HepG2 (cell line): ENCODE measurements around the gene AMBRA1.

Experiments
- ATF7 ChIP-seq, 2 experiments: fragments of 450-650 bp in 1 of 2; sonication (generic) in 1 of 2; formaldehyde crosslinking in 1 of 2; IDR thresholded peaks; 2 replicates each; pipeline versions ENCODE4 v1.4.0 to v1.6.1; 2016 to 2020; ENCODE audit warnings: antibody characterized with exemption in 1 of 2, mild to moderate bottlenecking in 1 of 2, missing genetic modification reagents in 1 of 2
- BRD4 ChIP-seq: sonication (generic); formaldehyde crosslinking; IDR thresholded peaks from 2 replicates; pipeline ENCODE4 v1.4.0; 2020; ENCODE audit warnings: missing genetic modification reagents
- CREM ChIP-seq, 2 experiments: sonication (generic) in 1 of 2; formaldehyde crosslinking in 1 of 2; IDR thresholded peaks; 2 replicates each; pipeline versions ENCODE4 v1.4.0 to v1.6.1; 2016 to 2020; ENCODE audit warnings: antibody characterized with exemption in 1 of 2, mild to moderate bottlenecking in 1 of 2, missing genetic modification reagents in 1 of 2
- CTCF ChIP-seq: sonication (generic); formaldehyde crosslinking; IDR thresholded peaks from 2 replicates; pipeline ENCODE4 v1.5.0; 2020; ENCODE audit warnings: mild to moderate bottlenecking, missing genetic modification reagents, moderate library complexity
- EZH2 ChIP-seq: conservative IDR thresholded peaks from 2 replicates; pipeline ENCODE4 v1.6.1; 2012; ENCODE audit warnings: mild to moderate bottlenecking, low read depth, low read length, moderate library complexity
- MXI1 ChIP-seq: IDR thresholded peaks from 3 replicates; pipeline ENCODE4 v1.6.1; 2012; ENCODE audit warnings: low read depth, low read length, inconsistent platforms, borderline replicate concordance
- NCOA1 ChIP-seq: sonication (generic); formaldehyde crosslinking; IDR thresholded peaks from 2 replicates; pipeline ENCODE4 v1.9.0; 2021; ENCODE audit warnings: missing genetic modification reagents
- SALL2 ChIP-seq: sonication (generic); formaldehyde crosslinking; IDR thresholded peaks from 2 replicates; pipeline ENCODE4 v1.8.1; 2023; ENCODE audit warnings: mild to moderate bottlenecking, missing genetic modification reagents, inconsistent platforms
- TFE3 ChIP-seq: IDR thresholded peaks from 2 replicates; pipeline ENCODE4 v1.6.1; 2016
- ZNF263 ChIP-seq: sonication (generic); formaldehyde crosslinking; IDR thresholded peaks from 2 replicates; pipeline ENCODE4 v1.4.0; 2020; ENCODE audit warnings: missing genetic modification reagents
- ZNF549 ChIP-seq: sonication (generic); formaldehyde crosslinking; IDR thresholded peaks from 2 replicates; pipeline ENCODE4 v1.5.0; 2020; ENCODE audit warnings: missing genetic modification reagents
- ZNF777 ChIP-seq: sonication (generic); formaldehyde crosslinking; IDR thresholded peaks from 2 replicates; pipeline ENCODE4 v1.4.0; 2020; ENCODE audit warnings: missing genetic modification reagents
- TF ChIP-seq, protein P1 (sequence below): sonication (generic); formaldehyde crosslinking; IDR thresholded peaks from 2 replicates; pipeline ENCODE4 v1.9.0; 2021; ENCODE audit warnings: missing genetic modification reagents, borderline replicate concordance
- TF ChIP-seq, protein P2 (sequence below): sonication (generic); formaldehyde crosslinking; IDR thresholded peaks from 2 replicates; pipeline ENCODE4 v1.8.1; 2023; ENCODE audit warnings: missing genetic modification reagents, inconsistent platforms, borderline replicate concordance

DNA sequence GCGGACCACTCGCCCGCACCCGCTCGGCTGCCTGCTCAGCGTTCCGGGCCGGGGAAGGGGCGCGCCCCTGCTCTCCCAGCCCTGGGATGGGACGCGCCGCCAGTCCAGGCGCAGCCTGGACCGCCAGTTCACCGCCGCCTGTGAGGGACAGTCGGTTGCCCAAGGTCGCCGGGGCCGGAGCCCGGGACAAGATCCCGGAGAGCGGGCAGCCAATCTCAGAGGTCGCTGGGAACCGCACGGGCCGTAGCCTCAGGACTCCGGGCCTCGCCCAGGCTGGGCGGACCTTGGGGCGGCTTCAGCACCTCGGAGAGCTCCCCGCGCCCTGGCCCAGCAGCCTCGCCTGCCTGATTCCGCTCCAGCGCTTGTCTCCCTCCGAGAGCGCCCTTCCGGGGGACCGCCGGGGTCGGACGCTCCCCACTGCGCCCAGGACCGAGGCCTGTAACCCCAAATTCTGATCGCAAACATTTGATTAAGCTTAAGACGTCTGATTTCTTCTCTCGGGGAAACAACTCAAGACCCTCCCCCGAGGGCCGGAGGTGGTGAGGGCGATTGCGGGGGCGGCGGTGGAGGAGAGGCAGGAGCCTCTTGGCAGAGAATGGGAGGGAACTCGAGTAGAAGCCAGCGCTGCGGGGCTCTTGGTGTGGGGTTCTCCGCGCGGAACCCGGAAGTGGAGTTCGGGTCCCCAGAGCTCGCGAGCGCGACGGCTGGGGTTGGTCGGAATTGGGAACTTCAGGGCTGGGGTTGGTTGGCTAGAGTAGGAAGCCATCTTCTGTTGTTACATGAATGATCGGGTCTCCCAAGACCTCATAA is 201.2 kb downstream of the AMBRA1 start:
- peak; percentile 96; the same call in 2 of the 3 replicates for TF ChIP-seq MXI1
- TF ChIP-seq ZNF263: peak; percentile 88
- peak; percentile 43 for TF ChIP-seq CTCF (CRISPR knock-in tag)
- TF ChIP-seq TFE3 (CRISPR knock-in tag): peak; percentile 95
- peak; percentile 85; the same call in 1 of the 2 replicates for TF ChIP-seq NCOA1 (CRISPR knock-in tag)
- TF ChIP-seq ZNF777 (CRISPR knock-in tag): peak; percentile 87
- no peak for TF ChIP-seq ATF7 (IDR thresholded peaks at IDR 0.05)
- TF ChIP-seq ATF7 (CRISPR knock-in tag; IDR thresholded peaks at IDR 0.05): no peak
- no peak for TF ChIP-seq BRD4 (CRISPR knock-in tag)
- TF ChIP-seq ZNF549 (CRISPR knock-in tag): peak; percentile 90
- TF ChIP-seq SALL2 (CRISPR knock-in tag): peak; percentile 99
- TF ChIP-seq, protein P1, sequence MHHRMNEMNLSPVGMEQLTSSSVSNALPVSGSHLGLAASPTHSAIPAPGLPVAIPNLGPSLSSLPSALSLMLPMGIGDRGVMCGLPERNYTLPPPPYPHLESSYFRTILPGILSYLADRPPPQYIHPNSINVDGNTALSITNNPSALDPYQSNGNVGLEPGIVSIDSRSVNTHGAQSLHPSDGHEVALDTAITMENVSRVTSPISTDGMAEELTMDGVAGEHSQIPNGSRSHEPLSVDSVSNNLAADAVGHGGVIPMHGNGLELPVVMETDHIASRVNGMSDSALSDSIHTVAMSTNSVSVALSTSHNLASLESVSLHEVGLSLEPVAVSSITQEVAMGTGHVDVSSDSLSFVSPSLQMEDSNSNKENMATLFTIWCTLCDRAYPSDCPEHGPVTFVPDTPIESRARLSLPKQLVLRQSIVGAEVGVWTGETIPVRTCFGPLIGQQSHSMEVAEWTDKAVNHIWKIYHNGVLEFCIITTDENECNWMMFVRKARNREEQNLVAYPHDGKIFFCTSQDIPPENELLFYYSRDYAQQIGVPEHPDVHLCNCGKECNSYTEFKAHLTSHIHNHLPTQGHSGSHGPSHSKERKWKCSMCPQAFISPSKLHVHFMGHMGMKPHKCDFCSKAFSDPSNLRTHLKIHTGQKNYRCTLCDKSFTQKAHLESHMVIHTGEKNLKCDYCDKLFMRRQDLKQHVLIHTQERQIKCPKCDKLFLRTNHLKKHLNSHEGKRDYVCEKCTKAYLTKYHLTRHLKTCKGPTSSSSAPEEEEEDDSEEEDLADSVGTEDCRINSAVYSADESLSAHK (CRISPR knock-in tag): 0 out of 2 replicates have a peak, but pooled peaks have one; percentile 86
- no peak for TF ChIP-seq EZH2
- TF ChIP-seq, protein P2, sequence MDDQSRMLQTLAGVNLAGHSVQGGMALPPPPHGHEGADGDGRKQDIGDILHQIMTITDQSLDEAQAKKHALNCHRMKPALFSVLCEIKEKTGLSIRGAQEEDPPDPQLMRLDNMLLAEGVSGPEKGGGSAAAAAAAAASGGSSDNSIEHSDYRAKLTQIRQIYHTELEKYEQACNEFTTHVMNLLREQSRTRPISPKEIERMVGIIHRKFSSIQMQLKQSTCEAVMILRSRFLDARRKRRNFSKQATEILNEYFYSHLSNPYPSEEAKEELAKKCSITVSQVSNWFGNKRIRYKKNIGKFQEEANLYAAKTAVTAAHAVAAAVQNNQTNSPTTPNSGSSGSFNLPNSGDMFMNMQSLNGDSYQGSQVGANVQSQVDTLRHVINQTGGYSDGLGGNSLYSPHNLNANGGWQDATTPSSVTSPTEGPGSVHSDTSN: peak; percentile 94
- no peak for TF ChIP-seq CREM (IDR thresholded peaks at IDR 0.05)
- TF ChIP-seq CREM (CRISPR knock-in tag; IDR thresholded peaks at IDR 0.05): no peak
